ENCODE measurements around the gene MIEF1.

MIEF1 gene

GRCh38 chr22:39558950-39559349, 56.9 kb downstream of the MIEF1 start:
- no peak for DNase-seq (ENCODE audit: low spot score)

- no peak for DNase-seq (ENCODE audit: low spot score)
Observed at GRCh38 chr22:39559456-39560105, 57.5 kb downstream of the MIEF1 start.

GRCh38 chr22:39560127-39560526, 58.0 kb downstream of the MIEF1 start:
- DNase-seq (ENCODE audit: low spot score) = no peak

- DNase-seq (ENCODE audit: low spot score) = no peak
Observed at GRCh38 chr22:39562839-39563489, 60.9 kb downstream of the MIEF1 start.

- DNase-seq (ENCODE audit: low spot score) = no peak
Observed at GRCh38 chr22:39563571-39564428, 61.7 kb downstream of the MIEF1 start.

GRCh38 chr22:39565414-39565944, 63.4 kb downstream of the MIEF1 start:
- DNase-seq (ENCODE audit: low spot score) = no peak

- no peak for DNase-seq (ENCODE audit: low spot score)
Observed at GRCh38 chr22:39567135-39567946, 65.3 kb downstream of the MIEF1 start.

All from SW480 (cell line).